Esophagus squamous epithelium (tissue), 4 donors: ENCODE results near the gene ZNF850.

Source experiments
- POLR2A ChIP-seq, 4 donors: fragments of 450-650 bp; IDR thresholded peaks; one replicate each; pipeline ENCODE4 v1.6.1; 2017; ENCODE audit warnings: antibody characterized with exemption in 4 of 4, mild to moderate bottlenecking in 4 of 4, moderate library complexity in 3 of 4
- TF ChIP-seq, protein P1 (sequence below), 6 experiments: fragments of 450-650 bp in 4 of 6; fragments of 200-600 bp in 2 of 6; sonication (generic) in 2 of 6; IDR thresholded peaks; one replicate each; pipeline ENCODE4 v1.5.1; 2016 to 2019; ENCODE audit warnings: antibody characterized with exemption in 6 of 6, mild to moderate bottlenecking in 4 of 6, moderate library complexity in 4 of 6

DNA sequence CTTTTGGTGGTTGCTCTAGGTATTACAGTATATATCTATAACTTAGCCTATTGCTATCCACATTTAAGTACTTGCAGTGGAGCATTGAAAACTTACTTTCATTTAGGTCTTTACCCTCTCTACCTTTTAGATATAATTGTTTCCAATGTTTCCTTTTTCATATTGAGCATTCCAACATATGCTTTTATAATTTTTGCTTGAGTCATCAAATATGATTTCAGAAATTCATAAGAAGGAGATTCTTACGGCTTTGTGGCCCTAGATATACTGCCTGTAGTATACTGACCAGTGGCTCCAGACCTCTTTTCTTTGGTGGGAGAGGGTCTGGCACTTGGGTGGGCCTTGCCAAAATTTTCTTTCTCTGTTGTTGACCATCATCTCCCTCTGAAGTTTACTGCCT lies 32.8 kb upstream of the ZNF850 start:
- TF ChIP-seq, protein P1, sequence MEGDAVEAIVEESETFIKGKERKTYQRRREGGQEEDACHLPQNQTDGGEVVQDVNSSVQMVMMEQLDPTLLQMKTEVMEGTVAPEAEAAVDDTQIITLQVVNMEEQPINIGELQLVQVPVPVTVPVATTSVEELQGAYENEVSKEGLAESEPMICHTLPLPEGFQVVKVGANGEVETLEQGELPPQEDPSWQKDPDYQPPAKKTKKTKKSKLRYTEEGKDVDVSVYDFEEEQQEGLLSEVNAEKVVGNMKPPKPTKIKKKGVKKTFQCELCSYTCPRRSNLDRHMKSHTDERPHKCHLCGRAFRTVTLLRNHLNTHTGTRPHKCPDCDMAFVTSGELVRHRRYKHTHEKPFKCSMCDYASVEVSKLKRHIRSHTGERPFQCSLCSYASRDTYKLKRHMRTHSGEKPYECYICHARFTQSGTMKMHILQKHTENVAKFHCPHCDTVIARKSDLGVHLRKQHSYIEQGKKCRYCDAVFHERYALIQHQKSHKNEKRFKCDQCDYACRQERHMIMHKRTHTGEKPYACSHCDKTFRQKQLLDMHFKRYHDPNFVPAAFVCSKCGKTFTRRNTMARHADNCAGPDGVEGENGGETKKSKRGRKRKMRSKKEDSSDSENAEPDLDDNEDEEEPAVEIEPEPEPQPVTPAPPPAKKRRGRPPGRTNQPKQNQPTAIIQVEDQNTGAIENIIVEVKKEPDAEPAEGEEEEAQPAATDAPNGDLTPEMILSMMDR (IDR thresholded peaks at IDR 0.05): peak in 1 of 6 experiments; percentile 4
- TF ChIP-seq POLR2A (IDR thresholded peaks at IDR 0.05): no peak
